Hematopoietic multipotent progenitor cell treated with erythropoietin and hydrocortisone succinate and interleukin-3 and kit ligand, for 8 days (in vitro differentiated cells): ENCODE data around the gene RASGRP3.
A peak's percentile ranks its signal among the peaks of the same experiment; 100 is the strongest.

ENCODE experiments used
- DNase-seq: peaks from one replicate; pipeline ENCODE4 v3.0.0-alpha.2; 2015

Gene RASGRP3

DNA sequence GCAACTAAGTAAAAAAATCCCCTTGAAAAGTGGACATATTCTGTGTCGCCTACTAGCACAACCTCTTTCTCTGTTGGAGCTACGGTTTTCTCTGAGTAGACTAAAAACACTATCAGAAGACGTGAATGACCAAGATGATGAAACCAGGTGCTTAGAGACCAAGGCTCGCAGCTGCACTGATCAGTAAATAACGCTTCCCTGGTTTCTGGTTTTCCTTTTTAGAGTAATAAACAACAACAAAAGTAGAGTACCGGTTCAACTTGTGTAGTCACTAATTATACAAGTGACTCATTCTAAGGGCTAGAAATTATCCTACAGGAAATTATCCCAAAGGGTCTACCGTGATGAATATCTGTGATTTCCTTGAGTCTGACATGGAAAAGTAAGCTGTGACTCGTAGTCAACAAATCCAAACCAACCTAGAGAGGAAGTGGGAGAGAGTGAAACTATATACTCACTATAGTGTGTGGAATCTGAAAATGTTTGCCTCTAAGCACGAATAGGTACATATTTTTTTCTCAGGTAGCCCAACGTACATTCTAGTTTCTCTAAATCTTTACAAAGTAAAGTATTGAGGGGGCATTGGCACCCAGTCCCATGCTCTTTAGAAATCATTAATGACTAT is 17.8 kb downstream of the RASGRP3 start:
- no peak for DNase-seq

DNA sequence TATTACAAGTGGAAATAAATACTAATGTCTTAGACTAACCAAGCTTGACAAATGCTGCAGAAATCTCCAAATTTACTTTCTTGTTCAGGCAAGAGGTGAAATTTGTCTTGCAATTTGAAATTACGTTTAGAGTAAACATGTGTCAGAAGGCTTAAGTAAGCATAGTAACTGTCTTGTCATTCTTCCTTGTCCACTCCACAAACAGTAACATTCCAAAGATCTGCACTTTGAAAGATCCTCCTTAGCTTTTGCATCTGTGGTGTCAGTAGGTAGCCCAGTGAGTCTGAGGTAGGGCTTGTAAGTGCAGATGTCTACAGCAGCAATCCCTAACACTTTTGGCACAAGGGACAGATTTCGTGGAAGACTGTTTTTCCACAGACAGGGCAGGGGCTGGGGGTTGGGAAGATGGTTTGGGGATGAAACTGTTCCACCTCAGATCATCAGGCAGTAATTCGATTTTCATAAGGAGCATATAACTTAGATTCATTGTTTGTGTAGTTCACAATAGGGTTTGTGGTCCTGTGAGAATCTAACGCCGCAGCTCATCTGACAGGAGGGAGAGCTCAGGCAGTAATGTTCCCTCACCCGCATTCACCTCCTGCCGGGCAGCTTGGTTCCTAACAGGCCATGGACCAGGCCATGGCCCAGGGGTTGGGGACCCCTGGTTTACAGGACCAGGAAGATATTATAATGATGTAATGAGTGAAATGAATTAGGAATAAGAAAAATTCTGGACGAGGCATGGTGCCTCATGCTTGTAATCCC is 18.6 kb downstream of the RASGRP3 start:
- no peak for DNase-seq

DNA sequence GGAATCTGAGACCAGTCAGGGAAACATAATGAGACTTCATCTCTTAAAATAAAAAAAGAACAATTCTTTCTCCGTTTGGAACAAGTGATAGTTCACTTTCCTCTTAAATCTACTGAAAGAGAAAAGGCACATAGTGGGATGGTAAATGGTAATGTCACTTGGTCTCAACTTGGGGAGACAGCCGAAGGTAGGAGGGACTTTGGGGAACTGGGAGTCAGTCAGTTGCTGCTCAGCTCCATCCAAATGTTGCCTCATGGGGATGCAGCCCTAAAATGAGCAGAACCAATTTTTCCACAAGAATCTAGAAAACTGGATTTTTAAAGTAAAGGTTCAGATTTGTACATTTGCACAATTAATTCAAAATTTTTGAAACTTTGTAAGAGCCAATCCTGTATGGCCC is 19.2 kb downstream of the RASGRP3 start:
- DNase-seq = no peak

DNA sequence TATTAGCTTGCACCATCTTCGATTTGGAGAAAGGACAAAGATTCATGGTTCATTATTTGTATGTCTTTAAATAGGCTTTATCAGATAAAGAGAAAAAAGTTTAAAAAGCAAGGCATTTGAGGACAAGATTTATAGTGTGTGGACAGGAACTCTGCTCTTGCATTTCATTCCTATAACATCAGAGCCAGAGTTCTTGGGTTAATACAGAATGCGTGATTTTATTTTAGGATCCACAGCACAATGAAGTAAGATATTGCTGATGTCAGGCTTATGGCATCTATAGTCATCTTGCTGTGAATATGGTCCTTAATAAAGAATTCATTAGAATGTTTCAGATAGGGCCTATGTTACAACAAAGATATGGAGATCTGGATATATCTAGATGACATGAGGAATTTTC is 19.7 kb downstream of the RASGRP3 start:
- DNase-seq = no peak

DNA sequence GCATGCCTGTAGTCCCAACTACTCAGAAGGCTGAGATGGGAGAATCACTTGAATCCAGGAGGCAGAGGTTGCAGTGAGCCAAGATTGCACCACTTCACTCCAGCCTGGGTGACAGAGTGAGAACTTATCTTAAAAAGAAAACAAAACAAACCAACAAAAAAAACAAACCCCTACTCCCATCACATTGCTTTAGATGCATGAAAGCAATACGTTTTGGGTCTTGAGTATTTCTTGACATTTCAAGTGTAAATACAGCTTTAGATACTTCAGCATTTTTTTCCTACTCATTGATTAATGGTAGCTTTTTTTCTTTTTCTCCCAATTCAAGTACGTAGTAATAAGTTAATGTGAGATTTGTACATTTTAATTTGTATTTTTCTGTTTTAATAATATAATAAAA is 20.3 kb downstream of the RASGRP3 start:
- DNase-seq = no peak

DNA sequence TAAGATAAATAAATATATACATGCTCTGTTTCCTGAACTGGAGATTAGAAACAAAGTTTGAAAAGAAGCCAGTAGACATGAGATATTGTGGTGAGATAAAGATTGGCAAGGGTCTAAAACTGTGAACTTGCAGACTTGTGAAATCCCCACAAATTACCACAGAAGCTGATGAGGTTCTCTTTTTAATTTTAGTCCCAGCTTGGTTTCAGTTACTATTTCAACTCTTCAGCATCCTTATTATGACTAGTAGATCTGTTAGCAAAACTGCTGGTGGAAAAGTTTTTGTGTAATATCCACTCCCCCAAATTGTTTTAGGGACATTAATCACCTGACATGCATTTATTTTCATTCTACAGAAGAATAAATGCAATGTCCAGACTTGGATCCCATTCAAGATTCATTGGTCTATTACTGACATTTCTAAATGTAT is 20.8 kb downstream of the RASGRP3 start:
- peak; percentile 56 for DNase-seq

DNA sequence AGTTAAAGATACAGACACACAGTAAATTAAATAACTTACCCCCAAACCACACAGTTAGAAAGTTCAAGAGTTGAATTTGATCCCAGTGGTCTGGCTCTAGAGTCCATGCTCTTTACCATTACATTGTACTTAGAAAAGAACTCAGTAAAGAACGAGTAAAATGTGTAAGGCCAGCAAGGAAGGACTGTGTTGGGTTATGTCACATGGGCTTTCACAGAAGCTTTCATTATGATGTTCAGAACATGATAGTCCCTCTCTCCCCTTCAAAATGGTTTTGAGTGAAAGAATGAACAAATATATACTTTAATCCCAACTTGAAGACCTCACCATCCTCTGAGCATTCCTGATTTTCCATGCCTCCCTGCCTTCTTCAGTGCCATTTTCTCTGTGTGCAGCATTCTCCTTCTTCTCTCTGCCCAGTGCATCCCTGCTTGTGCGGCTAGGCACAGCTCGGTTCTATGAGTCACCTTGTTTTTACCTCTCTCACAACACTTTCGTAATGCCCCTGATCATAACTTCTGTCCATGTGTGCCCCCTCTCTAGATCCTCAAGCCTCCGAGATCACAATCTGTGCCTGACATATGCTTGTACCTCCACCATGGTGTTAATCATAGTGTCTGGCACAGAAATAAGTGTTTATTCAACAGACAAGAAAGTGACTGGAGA is 22.0 kb downstream of the RASGRP3 start:
- DNase-seq = no peak

DNA sequence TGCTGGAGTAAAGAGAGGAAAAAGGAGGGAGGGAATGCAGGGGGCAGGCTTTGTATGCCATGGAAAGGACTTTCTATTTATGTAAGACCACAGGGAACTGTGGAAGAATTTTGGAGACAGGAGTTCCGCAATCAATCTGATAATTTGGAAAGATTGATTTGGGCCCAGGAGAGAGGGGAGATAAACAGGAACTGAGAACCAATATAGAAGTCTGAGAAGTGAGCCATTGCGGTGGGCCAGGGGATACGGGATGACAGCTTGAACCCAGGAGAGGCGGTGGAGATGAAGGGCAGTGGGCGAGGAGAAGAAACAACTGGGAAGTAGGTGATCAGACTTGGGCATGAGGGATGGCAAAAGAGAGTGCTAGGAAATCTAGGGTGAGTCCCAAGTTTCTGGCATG is 23.7 kb downstream of the RASGRP3 start:
- DNase-seq = no peak

DNA sequence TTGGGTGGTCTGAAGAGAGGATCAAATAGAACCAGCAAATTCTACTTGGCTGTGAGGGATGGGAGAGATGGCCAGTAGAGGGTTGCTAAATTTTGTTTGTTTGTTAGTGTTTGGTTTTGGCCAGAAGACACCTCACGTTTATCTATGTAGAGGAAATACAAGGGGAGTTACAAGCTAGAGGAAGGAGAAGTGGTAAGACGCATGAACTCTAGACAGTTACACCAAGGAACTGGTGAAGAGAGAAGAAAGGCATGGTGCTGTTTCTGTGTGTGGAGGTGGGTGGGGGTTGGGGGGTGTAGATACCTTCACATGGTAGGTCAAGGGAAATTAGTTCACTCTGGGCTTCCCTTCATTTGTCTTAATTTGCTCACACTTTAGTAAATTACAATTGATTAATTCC is 25.6 kb downstream of the RASGRP3 start:
- no peak for DNase-seq

DNA sequence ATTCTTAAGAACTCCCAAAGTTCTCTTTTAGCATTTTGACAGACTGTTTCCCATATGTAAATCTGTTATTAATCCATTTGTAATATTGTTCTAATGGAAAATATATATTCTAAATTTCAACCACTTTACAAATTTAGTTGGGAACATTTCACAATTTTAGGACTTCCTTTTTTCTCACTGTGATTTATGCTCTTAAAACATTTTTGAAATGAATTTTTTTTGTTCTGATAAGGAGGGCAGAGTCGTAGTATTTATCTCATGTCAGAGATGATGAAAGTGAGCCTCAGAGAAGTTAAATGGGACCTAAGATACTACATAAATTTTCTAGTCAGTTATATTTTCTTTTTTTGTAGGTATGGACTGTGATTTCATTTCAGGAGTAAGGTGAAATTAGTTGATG is 26.6 kb downstream of the RASGRP3 start:
- DNase-seq = no peak

DNA sequence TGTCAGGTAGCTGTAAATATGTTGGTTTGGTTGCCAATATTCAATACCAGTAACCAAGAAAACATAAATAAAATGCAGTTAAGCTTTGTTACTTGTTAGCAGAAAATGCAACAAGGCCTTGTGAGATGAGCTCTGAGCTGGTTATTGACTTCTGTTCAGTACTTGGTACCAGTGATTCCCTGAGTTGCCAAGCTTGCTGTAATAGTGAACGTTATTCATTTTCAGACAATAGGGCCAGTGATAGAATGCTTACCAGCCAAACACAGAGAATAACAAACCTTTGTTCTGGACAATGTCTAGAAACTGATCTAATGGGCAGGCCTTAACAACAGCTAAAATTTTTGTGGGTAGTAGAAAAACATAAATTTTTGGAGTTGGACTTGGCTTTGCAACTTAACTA is 29.5 kb downstream of the RASGRP3 start:
- no peak for DNase-seq

DNA sequence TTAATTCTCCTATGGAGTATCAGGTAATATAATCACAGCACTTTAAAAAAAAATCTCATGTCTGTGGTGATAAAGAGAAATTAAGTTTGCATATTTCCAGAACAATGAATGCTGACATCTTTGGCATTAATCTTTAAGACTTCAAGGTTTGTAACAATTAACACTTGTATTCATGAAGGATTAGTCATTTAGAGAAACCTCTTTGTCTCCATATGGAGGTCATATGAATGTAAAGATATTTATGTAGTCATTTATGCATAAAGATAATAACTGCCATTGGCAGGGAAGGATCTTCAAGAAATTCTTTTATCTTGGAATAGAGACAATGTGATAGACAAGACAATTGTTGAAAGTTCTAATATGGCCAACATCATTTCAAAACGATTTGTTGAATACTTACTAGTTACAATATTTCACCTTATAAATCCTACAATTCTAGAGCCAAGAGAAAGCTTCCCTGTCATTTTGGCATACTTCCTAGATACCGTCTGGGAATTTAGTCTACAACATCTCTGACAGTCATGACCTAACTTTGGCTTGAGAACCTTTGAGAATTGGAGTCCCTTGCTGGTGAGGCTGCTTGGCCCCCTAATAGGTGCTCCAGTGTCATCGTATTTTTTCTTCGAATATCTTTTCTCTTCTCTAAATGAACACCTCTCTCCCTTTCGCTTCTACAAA is 33.6 kb downstream of the RASGRP3 start:
- DNase-seq = no peak

DNA sequence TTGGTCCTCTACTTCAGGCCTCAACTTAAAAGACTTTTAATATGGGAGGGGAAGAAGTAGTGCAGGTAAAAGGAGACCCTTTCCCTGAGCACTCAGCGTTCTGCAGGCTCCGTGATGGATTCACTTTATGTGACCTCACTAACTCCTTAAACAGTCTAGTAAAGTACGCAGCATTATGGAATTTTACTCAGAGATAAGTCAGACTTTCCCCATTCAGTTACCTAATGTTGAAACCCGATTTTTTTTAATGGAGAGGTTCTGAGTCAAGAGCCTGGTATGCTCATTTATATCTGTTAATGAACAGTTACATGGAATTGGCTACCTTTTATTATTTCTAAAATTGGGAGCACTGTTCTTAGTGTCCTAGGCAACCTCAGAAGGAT is 34.1 kb downstream of the RASGRP3 start:
- no peak for DNase-seq

DNA sequence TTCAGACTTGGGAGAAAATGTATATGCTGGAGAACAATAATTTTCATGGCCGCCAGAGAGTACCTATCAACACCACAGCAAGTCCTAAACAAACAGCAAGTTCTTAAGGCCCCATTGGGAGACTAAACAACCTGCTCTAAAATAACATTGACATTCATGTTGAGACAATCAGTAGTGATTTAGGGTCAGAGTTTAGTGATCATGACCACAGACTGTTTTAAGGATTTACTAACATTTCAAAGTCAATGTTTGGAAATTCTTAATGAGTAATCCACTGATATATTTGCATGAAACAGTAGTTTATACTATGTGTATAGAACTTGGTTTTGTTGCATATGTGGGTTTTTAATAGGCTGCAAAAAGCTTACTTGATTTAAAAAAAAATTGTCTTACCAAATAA is 34.7 kb downstream of the RASGRP3 start:
- no peak for DNase-seq

DNA sequence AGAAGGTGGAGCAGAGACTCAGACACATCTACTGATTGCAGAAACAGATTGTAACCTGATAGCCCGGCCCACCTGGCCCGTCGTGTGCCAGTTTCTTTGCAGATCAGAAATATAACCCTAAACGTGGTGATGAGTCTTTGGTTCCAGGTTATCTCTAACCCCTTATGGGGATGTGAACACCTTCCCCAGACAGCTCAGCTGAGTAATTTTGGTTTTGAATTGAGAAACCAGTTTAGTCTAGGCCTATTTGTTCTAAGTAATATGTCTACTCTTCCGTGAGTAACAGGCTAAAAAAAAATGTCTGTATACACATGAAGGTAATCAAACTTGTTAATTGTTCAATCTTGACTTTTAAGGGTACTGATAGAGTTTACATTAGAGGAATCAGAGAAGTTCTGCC is 35.7 kb downstream of the RASGRP3 start:
- no peak for DNase-seq

DNA sequence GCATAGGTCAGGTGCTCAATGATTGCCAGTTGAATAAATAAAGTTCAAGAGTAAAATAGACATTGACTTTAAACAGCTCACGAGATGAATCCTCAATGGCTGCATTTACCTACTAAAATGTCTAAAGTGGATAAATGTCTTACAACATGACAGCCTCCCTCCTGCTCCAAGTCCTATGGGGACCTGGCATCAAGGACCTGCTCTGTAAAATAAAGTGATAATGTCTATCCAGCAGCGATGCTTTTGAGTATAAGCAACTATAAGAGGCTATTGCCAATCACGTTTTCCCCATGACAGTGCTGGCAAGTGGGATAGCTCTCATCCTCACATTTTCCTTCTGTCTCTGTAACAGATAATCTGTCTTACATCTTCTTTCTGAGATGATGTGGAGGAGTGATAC is 37.0 kb downstream of the RASGRP3 start:
- DNase-seq = no peak

DNA sequence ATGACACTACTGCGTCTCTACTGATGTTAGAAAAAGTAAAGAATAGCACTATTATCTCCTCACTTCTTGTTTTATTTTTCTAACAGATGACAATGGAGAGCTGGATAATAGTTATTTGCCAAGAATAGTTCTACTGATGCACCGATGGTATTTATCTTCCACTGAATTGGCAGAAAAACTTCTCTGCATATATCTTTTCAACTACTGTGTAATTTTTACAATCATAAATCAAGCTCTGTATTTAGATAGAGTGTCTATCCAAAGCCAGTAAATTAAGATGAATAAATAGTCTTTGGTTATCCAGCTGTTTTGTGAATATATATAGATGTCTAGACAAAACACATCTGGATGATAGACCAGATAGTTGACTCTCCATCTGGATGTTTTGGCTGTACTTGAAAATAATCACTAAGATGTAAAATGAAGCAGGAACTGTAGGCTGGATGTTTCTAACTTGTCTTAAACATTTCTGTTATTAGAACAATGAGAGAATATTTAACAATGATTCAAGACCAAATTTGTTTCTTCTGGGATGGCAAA is 40.1 kb downstream of the RASGRP3 start:
- no peak for DNase-seq

DNA sequence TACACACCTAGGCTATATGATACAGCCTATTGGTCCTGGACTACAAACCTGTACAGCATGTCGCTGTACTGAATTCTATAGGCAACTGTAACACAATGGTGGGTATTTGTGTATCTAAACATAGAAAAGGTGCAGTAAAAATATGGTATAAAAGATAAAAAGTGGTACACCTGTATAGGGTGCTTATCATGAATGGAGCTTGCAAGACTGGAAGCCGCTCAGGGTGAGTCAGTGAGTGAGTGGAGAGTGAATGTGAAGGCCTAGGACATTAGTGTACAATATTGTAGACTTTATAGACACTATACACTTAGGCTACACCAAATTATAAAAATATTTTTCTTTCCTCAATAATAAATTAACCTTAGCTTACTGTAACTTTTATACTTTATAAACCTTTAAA is 41.8 kb downstream of the RASGRP3 start:
- no peak for DNase-seq

DNA sequence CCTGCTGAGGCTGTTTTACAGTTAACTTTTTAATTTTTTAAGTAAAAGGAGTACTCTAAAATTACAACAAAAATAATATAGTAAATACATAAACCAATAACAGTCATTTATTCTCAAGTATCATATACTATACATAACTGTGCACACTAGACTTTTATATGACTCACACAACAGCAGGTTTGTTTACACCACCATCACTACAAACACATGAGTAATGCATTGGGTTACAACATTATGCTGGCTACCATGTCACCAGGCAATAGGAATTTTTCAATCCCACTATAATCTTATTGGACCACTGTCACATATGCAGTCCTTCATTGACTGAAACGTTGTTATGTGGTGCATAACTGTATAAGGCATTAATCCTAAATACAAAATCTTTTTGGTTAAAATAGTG is 42.5 kb downstream of the RASGRP3 start:
- no peak for DNase-seq

DNA sequence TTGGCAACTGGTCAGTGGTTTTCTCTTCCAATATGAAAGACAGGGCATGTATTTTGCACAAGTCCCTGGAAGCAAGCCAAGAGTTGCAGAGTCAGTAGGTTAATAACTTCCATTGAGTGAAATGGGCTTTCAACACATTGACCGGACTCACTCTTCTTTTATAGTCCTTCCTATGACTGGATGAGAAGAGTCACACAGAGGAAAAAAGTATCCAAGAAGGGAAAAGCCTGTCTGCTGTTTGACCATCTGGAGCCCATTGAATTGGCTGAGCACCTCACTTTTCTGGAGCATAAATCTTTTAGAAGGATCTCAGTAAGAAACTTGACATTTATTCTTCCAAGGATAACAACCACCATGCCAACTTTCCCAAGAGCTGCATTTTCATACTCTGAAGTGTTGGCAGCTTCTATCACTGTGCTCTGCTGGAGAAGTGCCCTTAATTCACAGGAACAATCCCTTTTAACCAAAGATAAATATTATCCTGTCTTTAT is 45.4 kb downstream of the RASGRP3 start:
- DNase-seq = no peak

DNA sequence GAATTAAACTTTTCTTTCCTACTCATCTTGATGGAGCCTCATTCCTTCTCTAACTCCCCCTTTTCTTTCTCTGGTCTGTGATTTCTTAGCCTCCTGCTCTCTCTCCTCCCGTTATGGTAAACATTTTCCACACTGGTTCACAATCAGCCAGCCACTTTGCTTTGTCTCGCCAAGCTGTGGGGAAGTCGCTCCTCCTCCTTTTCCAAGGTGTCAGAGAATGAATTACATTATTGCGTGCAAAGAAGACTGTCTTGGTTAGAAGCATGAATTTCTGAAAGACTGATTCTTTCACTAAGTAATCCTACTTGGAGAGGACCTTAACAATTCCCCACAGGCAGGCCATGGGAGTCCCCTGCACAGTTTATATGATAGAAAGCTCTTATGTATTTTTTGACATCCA is 46.1 kb downstream of the RASGRP3 start:
- DNase-seq = no peak

DNA sequence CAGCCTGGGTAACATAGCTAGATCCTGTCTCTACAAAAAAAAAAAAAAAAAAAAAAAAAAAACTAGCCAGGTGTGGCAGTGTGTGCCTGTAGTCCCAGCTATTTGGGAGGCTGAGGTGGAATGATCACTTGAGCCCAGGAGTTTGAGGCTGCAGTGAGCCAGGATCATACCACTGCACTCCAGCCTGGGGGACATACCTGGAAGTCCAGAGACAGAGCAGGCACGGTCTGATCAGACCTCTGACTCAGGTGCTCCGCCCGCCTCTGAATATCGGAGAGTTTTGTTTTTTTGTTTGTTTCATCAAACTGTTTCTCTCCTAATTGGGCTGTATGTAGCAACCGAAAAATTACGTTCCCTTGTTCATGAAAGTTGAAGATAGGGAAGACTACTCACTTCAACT is 49.2 kb downstream of the RASGRP3 start:
- DNase-seq = no peak

DNA sequence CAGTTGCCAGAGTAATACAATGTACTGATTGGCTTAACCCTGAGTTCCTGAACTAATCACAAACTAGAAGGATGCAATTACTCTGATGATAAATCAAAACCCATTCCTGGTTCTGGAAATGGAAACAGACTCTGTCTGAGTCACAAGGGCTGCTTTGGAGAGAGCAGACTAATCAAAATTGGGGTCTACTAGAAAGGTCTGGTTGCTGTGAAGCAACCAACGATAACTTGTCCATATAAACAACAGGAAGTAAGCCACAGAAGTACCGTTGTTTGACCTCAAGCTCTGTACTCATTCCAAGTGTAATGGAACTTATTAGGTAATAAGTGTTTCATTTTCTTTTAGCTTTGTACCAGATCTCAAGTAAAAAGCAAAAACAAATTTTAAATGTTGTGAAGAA is 49.7 kb downstream of the RASGRP3 start:
- DNase-seq = peak; percentile 6
